Body of pancreas (tissue), 4 donors: ENCODE data around the gene EMP1.

Source experiments
- POLR2A ChIP-seq, 3 donors: fragments of 450-650 bp; IDR thresholded peaks; one replicate each; pipeline ENCODE4 v1.6.1; 2016; ENCODE audit warnings: antibody characterized with exemption in 3 of 3, mild to moderate bottlenecking in 2 of 3
- TF ChIP-seq, protein P1 (sequence below), 7 experiments: fragments of 450-650 bp in 4 of 7; fragments of 200-600 bp in 3 of 7; sonication (generic) in 3 of 7; IDR thresholded peaks; one replicate each; pipeline ENCODE4 v1.5.1; 2016 to 2019; ENCODE audit warnings: antibody characterized with exemption in 7 of 7

GRCh38 chr12:13198876-13199275, 2.4 kb downstream of the EMP1 start:
- TF ChIP-seq, protein P1, sequence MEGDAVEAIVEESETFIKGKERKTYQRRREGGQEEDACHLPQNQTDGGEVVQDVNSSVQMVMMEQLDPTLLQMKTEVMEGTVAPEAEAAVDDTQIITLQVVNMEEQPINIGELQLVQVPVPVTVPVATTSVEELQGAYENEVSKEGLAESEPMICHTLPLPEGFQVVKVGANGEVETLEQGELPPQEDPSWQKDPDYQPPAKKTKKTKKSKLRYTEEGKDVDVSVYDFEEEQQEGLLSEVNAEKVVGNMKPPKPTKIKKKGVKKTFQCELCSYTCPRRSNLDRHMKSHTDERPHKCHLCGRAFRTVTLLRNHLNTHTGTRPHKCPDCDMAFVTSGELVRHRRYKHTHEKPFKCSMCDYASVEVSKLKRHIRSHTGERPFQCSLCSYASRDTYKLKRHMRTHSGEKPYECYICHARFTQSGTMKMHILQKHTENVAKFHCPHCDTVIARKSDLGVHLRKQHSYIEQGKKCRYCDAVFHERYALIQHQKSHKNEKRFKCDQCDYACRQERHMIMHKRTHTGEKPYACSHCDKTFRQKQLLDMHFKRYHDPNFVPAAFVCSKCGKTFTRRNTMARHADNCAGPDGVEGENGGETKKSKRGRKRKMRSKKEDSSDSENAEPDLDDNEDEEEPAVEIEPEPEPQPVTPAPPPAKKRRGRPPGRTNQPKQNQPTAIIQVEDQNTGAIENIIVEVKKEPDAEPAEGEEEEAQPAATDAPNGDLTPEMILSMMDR (IDR thresholded peaks at IDR 0.05), result no peak
- TF ChIP-seq POLR2A (IDR thresholded peaks at IDR 0.05), result no peak
